ENCODE data around the gene CD99L2. TPM values are rescaled to one million over a fixed set of nuclear protein-coding genes. Genes with fewer than 3 reads are reported as not detected.

The CD99L2 gene
- total RNA-seq, 1 experiment from 2014 or later, result 29.5 TPM

GRCh38 chrX:150773634-150774033, 124.8 kb downstream of the CD99L2 start:
- intact Hi-C loops (cut with micrococcal nuclease; ENCODE audit: unreplicated experiment), result loop anchor here (5.0 kb wide), 1 partner anchor 909 kb away; no protein-coding TSS in a partner anchor
- DNase-seq (ENCODE audit: low spot score), result no peak
- no peak overlapping the region for H3K27ac ChIP-seq (ENCODE audit: low read depth, low read length, poor library complexity, severe bottlenecking)
- H3K4me3 ChIP-seq (ENCODE audit: low read depth, low read length, poor library complexity, severe bottlenecking), result no peak overlapping the region
- no peak for TF ChIP-seq EZH2 (IDR thresholded peaks at IDR 0.05; ENCODE audit: borderline replicate concordance, low read depth, low read length, poor library complexity, severe bottlenecking)
- TF ChIP-seq, protein P1, sequence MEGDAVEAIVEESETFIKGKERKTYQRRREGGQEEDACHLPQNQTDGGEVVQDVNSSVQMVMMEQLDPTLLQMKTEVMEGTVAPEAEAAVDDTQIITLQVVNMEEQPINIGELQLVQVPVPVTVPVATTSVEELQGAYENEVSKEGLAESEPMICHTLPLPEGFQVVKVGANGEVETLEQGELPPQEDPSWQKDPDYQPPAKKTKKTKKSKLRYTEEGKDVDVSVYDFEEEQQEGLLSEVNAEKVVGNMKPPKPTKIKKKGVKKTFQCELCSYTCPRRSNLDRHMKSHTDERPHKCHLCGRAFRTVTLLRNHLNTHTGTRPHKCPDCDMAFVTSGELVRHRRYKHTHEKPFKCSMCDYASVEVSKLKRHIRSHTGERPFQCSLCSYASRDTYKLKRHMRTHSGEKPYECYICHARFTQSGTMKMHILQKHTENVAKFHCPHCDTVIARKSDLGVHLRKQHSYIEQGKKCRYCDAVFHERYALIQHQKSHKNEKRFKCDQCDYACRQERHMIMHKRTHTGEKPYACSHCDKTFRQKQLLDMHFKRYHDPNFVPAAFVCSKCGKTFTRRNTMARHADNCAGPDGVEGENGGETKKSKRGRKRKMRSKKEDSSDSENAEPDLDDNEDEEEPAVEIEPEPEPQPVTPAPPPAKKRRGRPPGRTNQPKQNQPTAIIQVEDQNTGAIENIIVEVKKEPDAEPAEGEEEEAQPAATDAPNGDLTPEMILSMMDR (conservative IDR thresholded peaks at IDR 0.05; ENCODE audit: low read depth, low read length), result no peak
- H3K9me3 ChIP-seq (ENCODE audit: low read depth, low read length, poor library complexity, severe bottlenecking), result no peaks in the 10 kb centered on the region
- ChIA-PET CTCF (no interaction called here), POLR2A (ENCODE audit: low non-redundant PET) (no interaction called here)
- H3K27me3 ChIP-seq (replicated peaks; ENCODE audit: insufficient read depth, low read depth, low read length, poor library complexity), result no peaks in the 10 kb centered on the region
- no peaks in the 10 kb centered on the region for H3K36me3 ChIP-seq (ENCODE audit: insufficient read depth, low read length, poor library complexity, severe bottlenecking)
- BruUV-seq (replicated peaks), result no TSS peak
- H3K4me1 ChIP-seq (ENCODE audit: insufficient read depth, low read length, poor library complexity, severe bottlenecking), result no peaks in the 10 kb centered on the region

DNA sequence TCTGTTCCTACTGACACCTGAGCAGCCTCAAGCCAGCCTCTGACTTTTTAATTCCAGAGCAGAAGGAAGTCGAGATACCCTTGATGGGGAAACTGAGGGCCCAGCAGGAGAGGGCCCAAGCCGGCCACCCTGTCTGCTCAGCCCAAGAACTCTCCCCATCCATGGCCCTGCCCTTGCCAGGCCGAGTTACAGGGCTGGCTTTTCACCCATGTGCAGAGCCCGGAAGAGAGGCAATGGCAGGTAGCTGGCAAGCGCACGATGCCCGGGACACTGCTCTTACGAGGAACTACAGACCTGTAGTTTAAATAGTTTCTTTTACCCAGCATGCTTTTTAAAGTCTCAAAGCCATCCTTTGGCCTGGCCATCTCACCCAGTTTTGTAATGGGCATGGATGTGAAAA, 125.4 kb downstream of the CD99L2 start:
- no TSS peak for BruUV-seq (replicated peaks)
- Histone ChIP-seq H3K27ac (ENCODE audit: low read depth, low read length, poor library complexity, severe bottlenecking) (no peak overlapping the region), H3K9me3 (ENCODE audit: low read depth, low read length, poor library complexity, severe bottlenecking) (no peaks in the 10 kb centered on the region), H3K4me1 (ENCODE audit: insufficient read depth, low read length, poor library complexity, severe bottlenecking) (no peaks in the 10 kb centered on the region), H3K36me3 (ENCODE audit: insufficient read depth, low read length, poor library complexity, severe bottlenecking) (no peaks in the 10 kb centered on the region), H3K27me3 (replicated peaks; ENCODE audit: insufficient read depth, low read depth, low read length, poor library complexity) (no peaks in the 10 kb centered on the region), H3K4me3 (ENCODE audit: low read depth, low read length, poor library complexity, severe bottlenecking) (no peak overlapping the region)
- intact Hi-C loops (cut with micrococcal nuclease; ENCODE audit: unreplicated experiment), result loop anchor here (5.0 kb wide), 1 partner anchor 909 kb away; no protein-coding TSS in a partner anchor
- POLR2A ChIA-PET (ENCODE audit: low non-redundant PET), result no interaction called here
- no peak for DNase-seq (ENCODE audit: low spot score)
- CTCF ChIA-PET, result no interaction called here
- TF ChIP-seq EZH2 (IDR thresholded peaks at IDR 0.05; ENCODE audit: borderline replicate concordance, low read depth, low read length, poor library complexity, severe bottlenecking), result no peak
- TF ChIP-seq, protein P1 (conservative IDR thresholded peaks at IDR 0.05; ENCODE audit: low read depth, low read length), result no peak

GRCh38 chrX:150772150-150772970, 126.1 kb downstream of the CD99L2 start:
- ChIA-PET CTCF (interaction anchor here (0.6 to 1.6 kb wide), 5 partner anchors 125 to 401 kb away, joined by 4 to 39 read pairs (median 6); partner anchors contain the start of gene HMGB3), POLR2A (ENCODE audit: low non-redundant PET) (interaction anchor here (0.6 kb wide), 1 partner anchor 48 kb away, joined by 3 read pairs; no protein-coding TSS in a partner anchor)
- BruUV-seq (replicated peaks), result no TSS peak
- no peak overlapping the region for H3K27ac ChIP-seq (ENCODE audit: low read depth, low read length, poor library complexity, severe bottlenecking)
- intact Hi-C loops (cut with micrococcal nuclease; ENCODE audit: unreplicated experiment), result loop anchor here (1.0 to 5.0 kb wide), 2 partner anchors 310 to 910 kb away; no protein-coding TSS in a partner anchor
- H3K36me3 ChIP-seq (ENCODE audit: insufficient read depth, low read length, poor library complexity, severe bottlenecking), result no peaks in the 10 kb centered on the region
- peak; percentile 70 for DNase-seq (ENCODE audit: low spot score)
- TF ChIP-seq EZH2 (IDR thresholded peaks at IDR 0.05; ENCODE audit: borderline replicate concordance, low read depth, low read length, poor library complexity, severe bottlenecking), result no peak
- TF ChIP-seq, protein P1 (conservative IDR thresholded peaks at IDR 0.05; ENCODE audit: low read depth, low read length), result peak; percentile 76
- H3K27me3 ChIP-seq (replicated peaks; ENCODE audit: insufficient read depth, low read depth, low read length, poor library complexity), result no peaks in the 10 kb centered on the region
- H3K9me3 ChIP-seq (ENCODE audit: low read depth, low read length, poor library complexity, severe bottlenecking), result no peaks in the 10 kb centered on the region
- H3K4me1 ChIP-seq (ENCODE audit: insufficient read depth, low read length, poor library complexity, severe bottlenecking), result no peaks in the 10 kb centered on the region
- H3K4me3 ChIP-seq (ENCODE audit: low read depth, low read length, poor library complexity, severe bottlenecking), result no peak overlapping the region

Measured in A673 (cell line).